ENCODE measurements around the gene NADSYN1.

The NADSYN1 gene

DNA sequence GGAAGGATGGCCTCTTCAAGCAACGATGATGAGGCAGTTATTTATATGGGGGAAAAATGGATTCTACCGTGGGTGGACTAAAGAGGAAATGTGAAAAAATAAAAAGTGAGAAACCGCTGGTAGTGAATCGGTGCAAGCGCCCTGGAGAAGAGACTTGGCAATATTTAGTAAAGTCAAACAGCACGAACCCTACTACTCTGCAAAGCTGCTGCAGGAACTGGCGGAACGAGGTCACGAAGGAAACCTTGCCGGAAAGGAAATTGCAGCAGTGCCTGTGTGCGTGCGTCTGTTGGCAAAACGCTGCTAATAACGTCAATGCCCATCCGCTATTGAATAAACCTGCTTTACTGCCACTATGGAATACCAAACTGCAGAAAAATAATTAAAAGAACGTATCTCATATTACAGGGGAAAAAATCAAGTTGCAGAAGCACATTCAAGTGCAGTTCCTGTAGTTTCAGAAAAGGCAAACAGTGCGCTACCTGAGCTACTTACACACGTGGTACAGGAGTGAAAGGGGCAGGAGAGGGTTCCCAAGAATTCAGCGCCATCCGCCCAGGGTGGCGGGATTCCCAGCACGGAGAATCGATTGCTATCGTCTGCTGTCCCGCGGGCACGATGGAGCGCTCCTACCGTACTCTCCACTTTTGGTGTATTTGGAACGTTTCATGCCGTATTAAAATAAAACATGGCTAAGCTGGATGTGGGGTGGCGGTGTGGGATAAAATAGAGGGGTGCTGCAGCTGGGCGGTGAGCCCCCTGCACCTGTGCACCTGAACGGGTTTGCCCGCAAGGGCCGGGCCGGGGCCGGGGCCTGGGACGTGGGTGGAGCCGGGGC lies 585 bp upstream of the NADSYN1 start:
- peak; percentile 65 for DNase-seq

DNA sequence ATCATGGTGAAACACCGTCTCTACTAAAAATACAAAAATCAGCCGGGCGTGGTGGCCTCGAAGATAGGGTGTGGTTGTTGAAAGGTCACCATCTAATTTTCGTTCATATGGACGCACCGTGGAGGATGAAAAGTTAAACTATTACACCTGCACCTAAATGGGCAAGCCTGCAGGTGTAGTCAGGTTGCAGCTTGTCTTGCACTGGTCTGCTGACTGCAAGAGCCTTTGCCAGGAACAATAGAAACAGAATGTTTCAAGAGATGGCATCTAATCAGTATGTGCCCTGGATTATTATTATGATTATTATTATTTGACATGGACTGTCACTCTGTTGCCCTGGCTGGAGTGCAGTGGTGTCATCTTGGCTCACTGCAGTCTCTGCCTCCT lies 908 bp downstream of the NADSYN1 start:
- no peak for DNase-seq

DNA sequence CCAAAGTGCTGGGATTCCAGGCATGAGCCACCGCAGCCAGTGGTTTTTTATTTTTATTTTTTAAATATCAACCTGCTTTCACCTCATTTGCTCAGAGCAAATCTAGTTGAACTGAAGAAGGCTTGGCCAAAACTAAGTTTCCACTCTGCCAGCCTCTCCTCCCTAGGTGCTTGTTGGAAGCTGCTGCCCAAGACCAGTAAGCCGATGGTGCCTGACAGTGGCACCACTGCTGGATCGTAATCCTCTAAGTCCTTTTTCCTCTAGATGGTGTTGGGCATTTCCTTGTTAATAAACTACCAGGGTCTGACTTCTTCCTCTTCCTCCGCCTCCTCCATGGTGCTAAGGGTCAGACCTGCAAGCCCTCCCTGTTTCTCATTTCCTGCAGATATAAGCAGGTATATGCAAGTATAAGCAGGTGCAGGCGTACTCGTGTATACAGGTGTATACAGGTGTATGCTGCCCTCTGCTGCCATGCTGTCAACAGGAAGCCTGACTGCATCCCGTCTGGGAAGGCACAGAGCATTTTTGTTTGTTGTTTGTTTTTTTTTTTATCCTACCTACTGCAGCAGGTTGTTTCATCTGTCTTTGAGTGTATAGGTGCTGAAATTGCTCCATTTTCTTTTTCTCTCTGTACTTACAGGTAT lies 1.6 kb downstream of the NADSYN1 start:
- no peak for DNase-seq

DNA sequence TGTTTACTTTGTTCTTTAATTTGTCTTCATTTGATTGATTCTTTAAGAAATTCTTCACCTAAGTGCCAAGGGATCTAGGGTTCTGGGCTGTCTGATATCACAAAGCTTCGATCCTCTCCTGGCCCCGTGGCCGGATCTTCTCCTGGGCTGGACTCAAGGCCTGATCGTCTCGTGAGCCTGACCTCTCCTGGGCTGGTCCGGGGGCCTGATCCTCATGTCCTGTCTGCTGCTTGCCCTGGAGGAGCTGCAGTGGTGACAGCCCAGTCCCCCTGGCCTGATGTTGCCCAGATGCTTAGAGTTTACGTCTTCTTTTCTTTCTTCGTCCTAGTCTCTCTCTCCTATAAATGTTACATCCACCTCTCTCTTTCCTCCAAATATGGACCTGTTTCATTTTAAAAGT lies 3.3 kb downstream of the NADSYN1 start:
- no peak for DNase-seq

DNA sequence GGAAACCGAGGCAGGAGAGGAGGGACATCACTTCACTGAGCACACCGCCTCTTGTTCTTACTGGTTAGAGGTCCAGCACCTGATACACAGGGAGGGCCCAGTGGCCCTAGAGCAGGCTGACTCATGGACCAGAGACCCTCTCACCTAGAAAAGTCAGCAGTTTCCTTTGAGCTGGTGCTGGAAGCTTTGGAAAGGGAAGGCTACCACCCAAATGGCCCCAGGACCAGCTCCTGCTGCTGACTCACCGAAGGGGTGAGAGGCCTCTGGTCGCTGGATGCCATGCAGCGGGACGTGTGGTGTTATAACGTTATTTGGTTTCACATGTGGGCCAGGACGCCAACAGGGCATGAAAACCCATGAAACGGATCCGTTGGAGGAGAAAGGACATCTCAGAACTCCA lies 3.8 kb downstream of the NADSYN1 start:
- DNase-seq, result no peak

DNA sequence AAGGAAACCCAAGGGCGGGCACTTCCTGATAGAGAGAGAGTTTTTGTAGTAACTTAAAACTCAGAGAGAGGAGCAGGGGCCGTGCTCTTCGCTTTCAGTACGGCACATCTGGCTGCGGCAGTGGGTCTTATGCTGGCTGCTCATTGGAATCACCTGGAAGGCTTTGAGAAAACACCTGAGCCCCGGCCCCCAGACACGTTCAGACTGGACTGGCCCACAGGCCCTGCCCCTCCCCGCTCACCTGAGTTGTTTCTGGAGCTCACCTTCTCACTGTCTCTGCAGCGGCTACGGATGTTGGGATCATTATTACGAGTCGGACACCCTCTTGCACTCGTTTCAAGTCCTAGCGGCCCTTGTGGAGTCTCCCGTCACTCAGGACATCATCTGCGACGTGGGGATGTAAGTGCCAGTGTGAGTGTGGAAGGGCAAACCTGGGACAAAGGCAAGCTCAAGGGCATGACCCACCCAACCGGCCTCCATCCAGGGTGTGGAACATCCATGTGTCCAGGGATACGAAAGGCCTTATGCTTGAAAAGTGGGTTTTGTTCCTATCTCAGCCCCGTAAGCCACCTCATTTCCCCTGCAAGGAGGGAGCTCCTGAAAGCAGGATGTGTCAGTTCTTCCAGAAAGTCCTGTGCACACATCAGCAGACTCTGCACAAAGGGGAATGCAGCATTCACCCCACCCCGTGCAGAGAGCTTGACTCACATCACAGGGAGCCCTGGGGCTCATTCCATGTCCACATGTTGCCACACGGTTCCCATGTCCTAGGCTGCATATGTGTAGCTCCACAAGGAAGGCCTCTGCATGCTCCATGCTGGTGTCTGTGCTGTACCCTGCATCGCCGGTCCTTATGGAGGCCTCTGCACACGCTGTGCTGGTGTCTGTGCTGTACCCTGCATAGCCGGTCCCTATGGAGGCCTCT lies 5.4 kb downstream of the NADSYN1 start:
- DNase-seq, result no peak

DNA sequence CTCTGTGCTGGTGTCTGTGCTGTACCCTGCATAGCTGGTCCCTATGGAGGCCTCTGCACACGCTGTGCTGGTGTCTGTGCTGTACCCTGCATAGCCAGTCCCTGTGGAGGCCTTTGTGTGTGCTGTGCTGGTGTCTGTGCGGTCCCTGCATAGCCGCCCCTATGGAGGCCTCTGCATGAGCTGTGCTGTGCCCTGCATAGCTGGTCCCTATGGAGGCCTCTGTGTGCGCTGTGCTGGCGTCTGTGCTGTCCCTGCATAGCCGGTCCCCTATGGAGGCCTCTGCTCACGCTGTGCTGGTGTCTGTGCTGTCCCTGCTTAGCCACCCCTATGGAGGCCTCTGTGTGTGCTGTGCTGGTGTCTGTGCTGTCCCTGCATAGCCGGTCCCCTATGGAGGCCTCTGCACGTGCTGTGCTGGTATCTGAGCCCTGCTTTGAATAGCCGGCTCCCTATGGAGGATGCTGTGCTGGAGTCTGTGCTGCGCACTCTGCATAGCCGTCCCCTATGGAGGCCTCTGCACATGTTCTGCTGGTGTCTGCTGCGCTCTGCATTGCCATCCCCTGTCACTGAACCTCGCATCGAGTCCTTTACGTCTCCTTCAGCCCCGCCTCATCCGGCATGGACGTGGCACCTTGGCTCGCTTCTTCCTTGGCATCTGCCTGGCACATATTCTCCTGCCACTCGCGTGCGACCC lies 6.2 kb downstream of the NADSYN1 start:
- no peak for DNase-seq

DNA sequence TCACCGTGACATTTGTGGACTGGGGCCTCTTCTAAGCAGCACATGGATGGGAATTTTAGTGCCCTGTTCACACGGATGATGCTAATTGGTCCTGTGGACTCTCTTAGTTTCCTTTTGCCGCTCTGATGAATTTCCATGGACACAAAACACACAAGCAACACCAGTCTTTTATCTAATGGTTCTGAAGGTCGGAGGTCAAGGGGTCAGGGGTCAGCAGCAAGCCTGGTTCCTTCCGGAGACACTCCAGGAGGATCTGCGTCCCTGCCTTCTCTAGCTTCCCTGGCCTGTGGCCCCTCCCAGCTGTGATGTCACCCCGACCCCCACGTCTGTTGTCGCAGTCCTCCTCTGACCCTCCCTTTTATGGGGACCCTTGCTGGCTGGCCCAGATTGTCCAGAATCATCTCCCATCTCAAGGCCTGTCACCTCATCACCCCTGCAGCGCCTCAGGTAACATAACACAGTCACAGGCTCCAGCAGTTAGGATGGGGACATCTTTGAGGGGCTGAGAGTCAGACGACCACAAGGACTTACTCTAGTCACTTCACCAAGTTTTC lies 6.8 kb downstream of the NADSYN1 start:
- DNase-seq, result no peak

DNA sequence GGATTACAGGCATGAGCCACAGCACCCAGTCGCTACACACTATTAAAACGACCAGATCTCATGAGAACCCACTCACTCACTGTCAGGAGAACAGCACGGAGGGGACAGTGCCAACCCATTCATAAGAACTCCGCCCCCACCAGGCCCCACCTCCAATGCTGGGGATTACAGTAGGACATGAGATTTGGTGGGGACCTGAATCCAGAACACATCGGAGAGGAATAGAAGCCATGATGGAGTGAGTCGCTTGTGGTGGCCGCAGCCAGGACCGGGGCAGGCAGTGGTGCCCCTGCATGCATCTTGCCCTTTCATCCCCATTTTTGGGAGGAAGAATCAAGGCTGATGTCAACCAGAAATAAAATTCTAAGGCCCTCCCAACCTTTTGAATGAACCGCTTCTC lies 8.7 kb downstream of the NADSYN1 start:
- DNase-seq, result no peak

DNA sequence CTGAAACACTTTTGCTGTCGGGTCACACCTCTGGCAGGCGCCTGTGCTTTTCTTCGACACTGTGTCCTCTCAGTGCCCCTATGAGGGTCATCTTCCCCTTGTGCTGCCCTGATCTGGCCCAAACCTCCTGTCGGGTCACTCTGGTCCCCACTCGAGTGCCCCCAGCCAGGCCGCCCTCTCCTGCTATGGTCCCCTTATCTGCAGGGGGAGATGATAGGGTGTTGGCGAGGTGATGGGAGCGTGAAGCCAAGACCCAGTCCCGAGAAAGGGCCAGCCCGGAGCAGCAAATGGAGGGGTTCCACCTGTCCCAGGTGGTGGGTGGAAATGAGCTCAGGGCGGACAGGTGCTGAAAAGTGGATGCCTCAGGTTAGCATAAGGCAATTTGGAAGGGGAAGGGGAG lies 9.7 kb downstream of the NADSYN1 start:
- no peak for DNase-seq

DNA sequence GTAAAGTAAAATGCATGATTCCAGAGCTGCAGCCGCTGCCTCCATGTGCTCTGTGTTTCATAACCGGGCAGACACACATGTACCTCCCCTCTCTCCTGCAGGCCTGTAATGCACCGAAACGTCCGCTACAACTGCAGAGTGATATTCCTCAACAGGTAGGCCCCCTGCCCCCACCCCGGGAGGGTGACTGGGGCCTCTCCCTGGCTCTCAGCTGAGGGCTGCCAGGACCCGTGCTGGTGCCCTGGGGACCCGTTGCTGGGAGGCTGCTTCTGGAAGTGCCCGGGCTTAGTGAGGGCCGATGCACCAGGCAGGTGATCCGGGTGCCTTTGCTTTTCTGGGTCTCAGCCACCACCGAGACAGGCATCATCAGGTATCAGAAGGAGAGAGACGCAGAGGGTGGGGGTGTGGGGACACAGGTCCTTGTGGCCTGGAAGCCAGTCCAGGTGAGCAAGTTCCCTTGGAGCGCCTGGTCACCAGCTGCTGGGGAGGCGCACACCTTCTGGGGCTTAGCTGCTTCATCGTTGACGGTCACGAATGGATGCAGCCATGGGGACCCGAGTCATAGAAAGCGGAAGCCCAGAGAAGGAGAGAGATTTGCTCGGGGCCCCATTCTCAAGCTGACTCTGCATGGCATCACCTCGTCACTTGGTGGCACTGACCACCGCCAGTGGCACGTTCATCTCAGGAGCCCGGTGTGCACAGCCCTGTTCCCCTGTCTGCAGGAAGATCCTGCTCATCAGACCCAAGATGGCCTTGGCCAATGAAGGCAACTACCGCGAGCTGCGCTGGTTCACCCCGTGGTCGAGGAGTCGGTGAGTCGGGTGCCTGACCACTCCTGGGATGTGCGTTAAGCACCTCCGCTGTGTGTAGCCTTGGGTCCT lies 10.6 kb downstream of the NADSYN1 start:
- no peak for DNase-seq

DNA sequence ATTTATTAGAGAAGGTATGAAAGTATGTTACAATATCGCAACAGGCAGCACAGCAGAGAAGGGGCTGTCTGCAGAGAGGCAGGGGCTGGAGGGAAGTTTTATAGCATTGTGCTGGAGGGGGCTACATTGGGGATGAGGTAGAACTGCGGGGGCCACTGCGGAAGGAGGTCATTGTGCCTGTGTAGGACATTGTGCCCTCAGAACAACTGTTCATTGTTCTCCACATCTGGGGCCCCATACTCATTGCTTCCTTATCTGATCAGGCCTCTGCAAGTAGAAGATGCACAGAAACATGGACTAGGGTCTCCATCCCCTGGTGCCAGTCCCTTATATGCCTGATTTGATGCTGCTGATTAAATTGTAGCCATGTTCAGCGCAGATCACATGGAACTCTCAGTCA lies 12.1 kb downstream of the NADSYN1 start:
- DNase-seq, result no peak

DNA sequence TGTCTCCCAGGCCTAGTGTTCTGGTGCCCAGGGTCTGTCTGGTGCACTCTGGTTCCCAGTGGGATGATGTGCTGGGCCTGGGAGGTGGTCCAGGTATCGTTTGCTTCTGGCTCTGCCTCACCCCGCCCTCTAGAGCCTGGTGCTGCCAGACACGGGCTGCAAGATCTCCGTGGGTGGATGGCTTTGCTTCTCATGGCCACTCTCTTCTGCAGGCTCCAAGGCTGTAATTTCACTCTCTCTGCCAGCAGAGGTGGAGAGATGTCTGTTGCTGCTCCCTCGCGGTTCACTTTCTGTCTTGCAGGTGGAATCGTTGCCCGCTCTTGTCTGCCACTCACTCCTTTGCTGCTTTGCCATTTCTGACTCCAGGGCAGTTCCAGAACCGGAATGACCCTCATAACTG lies 13.4 kb downstream of the NADSYN1 start:
- DNase-seq, result no peak

DNA sequence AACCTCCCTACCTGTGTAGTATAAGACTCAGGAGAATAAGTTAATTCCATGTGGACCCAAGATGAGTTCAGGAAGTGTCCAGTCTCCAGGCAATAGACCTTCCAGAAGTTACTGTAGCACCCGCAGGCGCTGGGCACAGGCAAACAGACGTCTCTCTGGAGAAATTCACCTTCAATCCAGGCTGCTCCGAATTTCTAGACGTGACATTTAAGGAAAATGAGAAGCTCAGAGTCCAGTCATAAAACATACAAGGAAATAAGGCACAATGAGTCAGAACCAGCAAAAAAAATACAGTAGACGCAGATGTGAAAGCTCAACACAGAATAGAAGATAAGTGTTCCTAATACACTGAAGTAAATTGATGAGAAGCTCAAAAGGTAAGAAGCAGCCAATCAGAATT lies 14.2 kb downstream of the NADSYN1 start:
- DNase-seq, result no peak

DNA sequence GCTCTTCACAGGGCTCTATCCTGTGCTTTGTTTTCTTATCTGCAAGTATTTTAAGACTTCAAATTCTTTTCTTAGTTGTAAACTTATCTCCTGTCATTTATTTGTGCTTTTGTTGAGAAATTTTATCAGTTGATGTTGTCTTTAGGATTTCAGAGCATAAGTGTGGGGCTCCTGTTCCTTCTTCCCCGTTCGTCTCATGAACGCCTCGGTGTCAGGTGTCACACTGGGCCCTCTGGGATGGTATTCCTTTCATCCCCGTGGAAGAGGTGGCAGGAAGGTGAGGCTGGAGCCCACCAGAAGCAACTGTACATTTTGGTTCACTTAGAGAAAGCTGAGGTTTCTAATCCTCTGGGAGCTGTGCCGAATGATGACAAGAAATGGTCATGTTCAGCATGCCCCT lies 17.9 kb downstream of the NADSYN1 start:
- no peak for DNase-seq

DNA sequence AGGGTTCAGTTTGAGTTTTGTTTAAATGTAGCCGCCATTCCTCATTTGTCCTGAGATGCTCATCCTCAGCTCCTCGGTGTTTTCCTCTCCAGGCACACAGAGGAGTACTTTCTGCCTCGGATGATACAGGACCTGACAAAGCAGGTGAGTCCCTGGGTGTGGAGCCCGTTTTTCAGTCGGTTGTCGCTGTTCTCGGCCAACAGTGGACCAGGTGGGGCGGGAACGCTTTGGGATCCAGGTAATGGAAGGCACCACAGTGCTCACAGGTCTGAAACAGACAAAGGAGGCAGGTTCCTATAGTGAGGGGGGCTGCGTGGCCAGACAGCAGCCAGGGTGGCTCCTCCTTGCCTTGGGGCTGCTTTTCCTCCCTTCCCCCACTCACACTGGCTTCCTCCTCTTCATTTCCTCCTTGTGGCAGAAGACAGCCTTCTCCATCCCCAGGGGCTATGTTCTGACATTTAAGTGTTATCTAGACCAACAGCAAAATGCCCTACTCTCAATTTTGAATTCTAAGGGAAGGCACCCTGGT lies 19.4 kb downstream of the NADSYN1 start:
- no peak for DNase-seq

DNA sequence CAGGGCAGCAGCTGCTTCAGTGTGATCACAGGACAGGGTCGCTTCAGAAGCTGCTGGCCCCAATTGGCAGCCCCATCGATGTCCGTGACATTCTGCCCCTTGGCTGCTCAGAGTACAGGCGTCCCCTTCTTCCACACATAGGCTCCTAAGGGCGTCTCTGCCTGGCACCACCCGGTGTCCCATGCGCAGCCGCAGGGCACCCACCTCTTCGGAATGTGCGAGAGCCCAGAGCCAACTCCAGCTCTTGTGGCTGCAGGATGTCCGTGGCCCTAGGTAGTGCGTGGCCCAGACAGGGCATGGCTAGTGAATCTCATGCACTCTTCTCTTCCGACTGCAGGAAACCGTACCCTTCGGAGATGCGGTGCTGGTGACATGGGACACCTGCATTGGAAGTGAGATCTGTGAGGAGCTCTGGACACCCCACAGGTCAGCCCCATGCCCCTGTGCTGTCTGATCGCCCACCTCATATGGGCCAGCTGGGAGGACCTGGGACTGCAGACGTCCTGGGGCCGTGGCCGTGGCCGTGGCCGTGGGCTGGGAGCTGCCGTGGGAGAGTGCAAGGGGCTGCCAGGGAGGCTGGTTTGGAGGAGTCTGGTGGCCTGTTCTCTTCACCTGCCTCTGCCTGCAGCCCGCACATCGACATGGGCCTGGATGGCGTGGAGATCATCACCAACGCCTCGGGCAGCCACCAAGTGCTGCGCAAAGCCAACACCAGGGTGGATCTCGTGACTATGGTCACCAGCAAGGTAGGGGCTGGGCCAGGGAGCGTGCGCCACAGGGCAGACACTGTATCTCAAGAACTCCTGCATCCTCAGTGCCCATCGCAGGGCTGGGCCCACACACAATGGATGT lies 20.2 kb downstream of the NADSYN1 start:
- DNase-seq, result no peak

DNA sequence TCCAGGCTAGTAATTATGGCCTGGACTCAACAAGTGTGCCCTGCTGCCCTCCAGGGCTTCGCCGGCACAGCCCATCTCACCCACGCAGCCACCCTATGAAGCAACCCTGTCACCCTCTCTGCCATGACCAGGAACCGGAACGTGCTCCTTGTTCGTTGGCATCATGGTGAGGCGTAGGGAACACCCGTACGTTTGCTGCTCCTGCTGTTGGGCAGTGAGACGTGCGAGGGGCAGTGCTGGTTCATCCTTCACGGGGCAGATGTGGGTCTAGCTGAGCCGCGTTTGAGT lies 20.7 kb downstream of the NADSYN1 start:
- no peak for DNase-seq

DNA sequence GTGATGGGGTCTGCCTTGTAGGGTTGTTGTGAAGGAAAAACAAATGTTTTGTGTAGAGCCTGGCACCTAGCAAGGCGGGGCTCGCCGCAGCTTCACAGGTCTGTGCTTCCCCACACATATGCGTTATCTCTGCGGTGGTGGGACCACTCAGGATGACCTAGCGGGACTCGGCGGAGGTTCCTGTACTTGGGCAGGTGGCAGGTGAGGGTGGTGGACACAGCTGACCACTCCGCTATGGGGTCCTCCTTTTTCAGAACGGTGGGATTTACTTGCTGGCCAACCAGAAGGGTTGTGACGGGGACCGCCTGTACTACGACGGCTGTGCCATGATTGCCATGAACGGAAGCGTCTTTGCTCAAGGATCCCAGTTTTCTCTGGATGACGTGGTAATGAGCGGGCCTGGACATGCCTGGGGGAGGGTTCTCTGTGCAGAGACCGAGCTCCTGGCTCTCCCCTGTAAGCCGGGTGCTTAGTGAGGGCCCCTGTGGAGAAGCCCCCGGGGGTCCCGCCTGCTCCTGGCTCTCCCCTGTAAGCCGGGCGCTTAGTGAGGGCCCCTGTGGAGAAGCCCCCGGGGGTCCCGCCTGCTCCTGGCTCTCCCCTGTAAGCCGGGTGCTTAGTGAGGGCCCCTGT lies 21.3 kb downstream of the NADSYN1 start:
- DNase-seq, result no peak
